Measurements from ENCODE around the gene TPCN2.
"Not testable (repeated sequence)": the region's sequence is repeated elsewhere in the genome, so short reads cannot be mapped to it uniquely, and the experiment has no call there.

TPCN2 gene

GRCh38 chr11:69129647-69130046, 80.9 kb downstream of the TPCN2 start:
- H3K27ac ChIP-seq (ENCODE audit: low read depth, low read length) = no peak overlapping the region

DNA sequence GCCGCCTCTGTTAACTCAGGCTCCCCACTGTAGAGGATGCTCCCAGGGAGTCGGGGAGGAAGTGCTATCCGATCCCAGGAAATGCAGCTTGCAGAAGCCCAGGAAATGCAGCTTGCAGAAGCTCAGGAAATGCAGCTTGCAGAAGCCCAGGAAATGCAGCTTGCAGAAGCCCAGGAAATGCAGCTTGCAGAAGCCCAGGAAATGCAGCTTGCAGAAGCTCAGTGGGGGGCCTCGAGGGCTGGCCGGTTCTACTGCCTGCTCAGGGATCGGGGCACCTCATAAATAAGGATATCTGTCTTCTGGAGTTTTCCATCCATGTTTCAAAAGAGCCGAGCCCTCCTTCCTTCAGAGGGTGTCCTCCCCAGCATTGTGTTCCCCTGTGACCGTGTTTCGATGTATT, 81.9 kb downstream of the TPCN2 start:
- Histone ChIP-seq H3K9ac (ENCODE audit: low read depth, low read length) (no peak overlapping the region), H3K4me3 (ENCODE audit: low read depth, low read length) (no peak overlapping the region), H3K9me3 (ENCODE audit: control insufficient read depth, insufficient read depth, low read length) (peaks cover 2% of the 10 kb centered on the region; the same call in 1 of the 2 replicates), H3K27ac (ENCODE audit: low read depth, low read length) (no peak overlapping the region), H3K4me1 (ENCODE audit: control insufficient read depth, insufficient read depth, low read length) (peaks cover 3% of the 10 kb centered on the region; the same call in 1 of the 2 replicates), H3K36me3 (ENCODE audit: control insufficient read depth, insufficient read depth, low read length) (no peaks in the 10 kb centered on the region), H3K27me3 (ENCODE audit: control insufficient read depth, insufficient read depth, low read length) (no peaks in the 10 kb centered on the region)

More at GRCh38 chr11:69129647-69130046, 80.9 kb downstream of the TPCN2 start:
- Histone ChIP-seq H3K9ac (ENCODE audit: low read depth, low read length) (no peak overlapping the region), H3K4me3 (ENCODE audit: low read depth, low read length) (no peak overlapping the region), H3K27me3 (ENCODE audit: control insufficient read depth, insufficient read depth, low read length) (no peaks in the 10 kb centered on the region), H3K36me3 (ENCODE audit: control insufficient read depth, insufficient read depth, low read length) (no peaks in the 10 kb centered on the region), H3K9me3 (ENCODE audit: control insufficient read depth, insufficient read depth, low read length) (peaks cover 2% of the 10 kb centered on the region; the same call in 1 of the 2 replicates), H3K4me1 (ENCODE audit: control insufficient read depth, insufficient read depth, low read length) (peaks cover 3% of the 10 kb centered on the region; the same call in 1 of the 2 replicates)

DNA sequence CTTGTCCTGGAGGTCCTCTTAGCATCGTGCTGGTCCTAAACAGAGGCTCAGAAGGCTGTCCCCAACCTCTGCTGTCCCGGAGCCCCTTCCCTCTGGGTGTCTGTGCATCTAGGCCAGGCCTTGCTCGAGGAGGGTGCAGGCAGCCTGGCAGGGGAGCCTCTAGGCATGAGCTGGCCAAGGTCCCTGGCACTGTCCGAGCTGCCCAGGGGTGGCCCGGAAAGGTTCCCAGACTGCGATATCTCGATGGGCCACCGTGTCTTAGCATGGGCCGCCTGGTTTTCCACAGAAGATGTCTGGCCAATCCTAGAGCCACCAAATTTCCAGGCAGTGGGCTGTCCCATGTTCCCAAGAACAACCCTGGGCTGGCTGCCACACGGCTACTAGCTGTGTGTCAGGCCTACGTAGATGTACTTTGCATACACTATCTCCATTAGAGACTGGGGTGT, 82.4 kb downstream of the TPCN2 start:
- Histone ChIP-seq H3K4me3 (ENCODE audit: low read depth, low read length) (no peak overlapping the region), H3K27me3 (ENCODE audit: control insufficient read depth, insufficient read depth, low read length) (no peaks in the 10 kb centered on the region), H3K4me1 (ENCODE audit: control insufficient read depth, insufficient read depth, low read length) (peaks cover 3% of the 10 kb centered on the region; the same call in 1 of the 2 replicates), H3K9me3 (ENCODE audit: control insufficient read depth, insufficient read depth, low read length) (peaks cover 2% of the 10 kb centered on the region; the same call in 1 of the 2 replicates), H3K27ac (ENCODE audit: low read depth, low read length) (no peak overlapping the region), H3K36me3 (ENCODE audit: control insufficient read depth, insufficient read depth, low read length) (no peaks in the 10 kb centered on the region), H3K9ac (ENCODE audit: low read depth, low read length) (no peak overlapping the region)

- Histone ChIP-seq H3K36me3 (ENCODE audit: control insufficient read depth, insufficient read depth, low read length) (no peaks in the 10 kb centered on the region), H3K4me3 (ENCODE audit: low read depth, low read length) (no peak overlapping the region), H3K27ac (ENCODE audit: low read depth, low read length) (no peak overlapping the region), H3K9ac (ENCODE audit: low read depth, low read length) (no peak overlapping the region), H3K4me1 (ENCODE audit: control insufficient read depth, insufficient read depth, low read length) (peaks cover 3% of the 10 kb centered on the region; the same call in 1 of the 2 replicates), H3K27me3 (ENCODE audit: control insufficient read depth, insufficient read depth, low read length) (no peaks in the 10 kb centered on the region), H3K9me3 (ENCODE audit: control insufficient read depth, insufficient read depth, low read length) (peaks cover 2% of the 10 kb centered on the region; the same call in 1 of the 2 replicates)
Measured at GRCh38 chr11:69131644-69132300, 83.0 kb downstream of the TPCN2 start.

GRCh38 chr11:69132301-69132670, 83.6 kb downstream of the TPCN2 start:
- H3K27me3 ChIP-seq (ENCODE audit: control insufficient read depth, insufficient read depth, low read length) = no peaks in the 10 kb centered on the region
- no peak overlapping the region for H3K27ac ChIP-seq (ENCODE audit: low read depth, low read length)
- H3K4me1 ChIP-seq (ENCODE audit: control insufficient read depth, insufficient read depth, low read length) = peaks cover 3% of the 10 kb centered on the region; the same call in 1 of the 2 replicates
- H3K36me3 ChIP-seq (ENCODE audit: control insufficient read depth, insufficient read depth, low read length) = no peaks in the 10 kb centered on the region
- H3K4me3 ChIP-seq (ENCODE audit: low read depth, low read length) = no peak overlapping the region
- H3K9me3 ChIP-seq (ENCODE audit: control insufficient read depth, insufficient read depth, low read length) = peaks cover 2% of the 10 kb centered on the region; the same call in 1 of the 2 replicates
- no peak overlapping the region for H3K9ac ChIP-seq (ENCODE audit: low read depth, low read length)

- Histone ChIP-seq H3K4me1 (ENCODE audit: control insufficient read depth, insufficient read depth, low read length) (peaks cover 6% of the 10 kb centered on the region; the same call in 1 of the 2 replicates), H3K9me3 (ENCODE audit: control insufficient read depth, insufficient read depth, low read length) (peaks cover 2% of the 10 kb centered on the region; the same call in 1 of the 2 replicates), H3K9ac (ENCODE audit: low read depth, low read length) (no peak overlapping the region), H3K27me3 (ENCODE audit: control insufficient read depth, insufficient read depth, low read length) (no peaks in the 10 kb centered on the region), H3K4me3 (ENCODE audit: low read depth, low read length) (no peak overlapping the region), H3K36me3 (ENCODE audit: control insufficient read depth, insufficient read depth, low read length) (no peaks in the 10 kb centered on the region), H3K27ac (ENCODE audit: low read depth, low read length) (no peak overlapping the region)
Measured at GRCh38 chr11:69133251-69133650, 84.5 kb downstream of the TPCN2 start.

GRCh38 chr11:69134182-69134581, 85.5 kb downstream of the TPCN2 start:
- not testable (repeated sequence) for H3K4me3 ChIP-seq (ENCODE audit: low read depth, low read length); H3K9me3 ChIP-seq (ENCODE audit: control insufficient read depth, insufficient read depth, low read length); H3K36me3 ChIP-seq (ENCODE audit: control insufficient read depth, insufficient read depth, low read length); H3K27ac ChIP-seq (ENCODE audit: low read depth, low read length); H3K9ac ChIP-seq (ENCODE audit: low read depth, low read length); H3K4me1 ChIP-seq (ENCODE audit: control insufficient read depth, insufficient read depth, low read length); H3K27me3 ChIP-seq (ENCODE audit: control insufficient read depth, insufficient read depth, low read length)

- no peaks in the 10 kb centered on the region for H3K27me3 ChIP-seq (ENCODE audit: control insufficient read depth, insufficient read depth, low read length)
- H3K27ac ChIP-seq (ENCODE audit: low read depth, low read length) = no peak overlapping the region
- peaks cover 2% of the 10 kb centered on the region; the same call in 1 of the 2 replicates for H3K9me3 ChIP-seq (ENCODE audit: control insufficient read depth, insufficient read depth, low read length)
- H3K36me3 ChIP-seq (ENCODE audit: control insufficient read depth, insufficient read depth, low read length) = no peaks in the 10 kb centered on the region
- H3K9ac ChIP-seq (ENCODE audit: low read depth, low read length) = no peak overlapping the region
- H3K4me3 ChIP-seq (ENCODE audit: low read depth, low read length) = no peak overlapping the region
- H3K4me1 ChIP-seq (ENCODE audit: control insufficient read depth, insufficient read depth, low read length) = peaks cover 8% of the 10 kb centered on the region; the same call in 1 of the 2 replicates
Measured at GRCh38 chr11:69134957-69135356, 86.2 kb downstream of the TPCN2 start.

GRCh38 chr11:69135420-69136363, 87.0 kb downstream of the TPCN2 start:
- H3K4me3 ChIP-seq (ENCODE audit: low read depth, low read length) = no peak overlapping the region
- H3K9ac ChIP-seq (ENCODE audit: low read depth, low read length) = no peak overlapping the region
- H3K4me1 ChIP-seq (ENCODE audit: control insufficient read depth, insufficient read depth, low read length) = peaks cover 8% of the 10 kb centered on the region; the same call in 1 of the 2 replicates
- H3K27me3 ChIP-seq (ENCODE audit: control insufficient read depth, insufficient read depth, low read length) = no peaks in the 10 kb centered on the region
- peaks cover 2% of the 10 kb centered on the region; the same call in 1 of the 2 replicates for H3K9me3 ChIP-seq (ENCODE audit: control insufficient read depth, insufficient read depth, low read length)
- H3K27ac ChIP-seq (ENCODE audit: low read depth, low read length) = no peak overlapping the region
- H3K36me3 ChIP-seq (ENCODE audit: control insufficient read depth, insufficient read depth, low read length) = no peaks in the 10 kb centered on the region

DNA sequence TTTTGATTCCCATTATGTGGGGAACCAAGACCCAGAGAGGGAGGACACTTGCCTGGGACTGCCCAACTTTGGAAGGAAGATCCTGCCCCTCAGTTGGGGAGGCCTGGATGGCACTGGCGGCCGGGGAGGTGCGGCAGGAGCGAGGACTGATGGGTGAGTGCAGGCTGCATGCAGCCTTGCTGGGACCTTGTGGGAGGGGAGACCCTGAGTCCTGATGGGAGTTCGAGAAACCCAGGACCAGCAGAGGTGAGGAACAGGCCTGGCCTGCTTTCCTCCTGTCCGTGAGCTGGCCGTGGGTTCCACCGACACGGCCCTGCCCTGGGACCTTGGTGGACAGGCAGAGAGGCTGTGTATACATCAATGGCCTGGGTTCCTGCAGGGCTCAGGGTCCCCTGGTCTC, 87.7 kb downstream of the TPCN2 start:
- no peaks in the 10 kb centered on the region for H3K36me3 ChIP-seq (ENCODE audit: control insufficient read depth, insufficient read depth, low read length)
- no peak overlapping the region for H3K4me3 ChIP-seq (ENCODE audit: low read depth, low read length)
- no peak overlapping the region for H3K9ac ChIP-seq (ENCODE audit: low read depth, low read length)
- H3K27ac ChIP-seq (ENCODE audit: low read depth, low read length) = no peak overlapping the region
- H3K27me3 ChIP-seq (ENCODE audit: control insufficient read depth, insufficient read depth, low read length) = no peaks in the 10 kb centered on the region
- H3K9me3 ChIP-seq (ENCODE audit: control insufficient read depth, insufficient read depth, low read length) = peaks cover 2% of the 10 kb centered on the region; the same call in 1 of the 2 replicates
- H3K4me1 ChIP-seq (ENCODE audit: control insufficient read depth, insufficient read depth, low read length) = peaks cover 8% of the 10 kb centered on the region; the same call in 1 of the 2 replicates
